SH-SY5Y (cell line): Measurements from ENCODE around the gene FOXK2.

Experiments used
- GATA2 ChIP-seq: IDR thresholded peaks from 2 replicates; pipeline ENCODE4 v1.6.1; 2011; ENCODE audit warnings: mild to moderate bottlenecking, low read depth, low read length
- GATA3 ChIP-seq: IDR thresholded peaks from 2 replicates; pipeline ENCODE4 v1.6.1; 2011; ENCODE audit warnings: low read depth, mild to moderate bottlenecking, low read length, moderate library complexity

Gene FOXK2

GRCh38 chr17:82616021-82616711 is 96.6 kb downstream of the FOXK2 start:
- TF ChIP-seq GATA3 (no peak), GATA2 (no peak)

- TF ChIP-seq GATA3 (no peak), GATA2 (no peak)
Observed at GRCh38 chr17:82619211-82619610, 99.7 kb downstream of the FOXK2 start.

GRCh38 chr17:82619641-82620040 is 100.1 kb downstream of the FOXK2 start:
- TF ChIP-seq GATA3 (no peak), GATA2 (no peak)

- TF ChIP-seq GATA3, result no peak
- no peak for TF ChIP-seq GATA2
Observed at GRCh38 chr17:82623707-82624106, 104.2 kb downstream of the FOXK2 start.

- TF ChIP-seq GATA3, result no peak
- TF ChIP-seq GATA2, result no peak
Observed at GRCh38 chr17:82627405-82627804, 107.9 kb downstream of the FOXK2 start.

- no peak for TF ChIP-seq GATA3
- no peak for TF ChIP-seq GATA2
Observed at GRCh38 chr17:82629748-82630147, 110.2 kb downstream of the FOXK2 start.

GRCh38 chr17:82630212-82630611 is 110.7 kb downstream of the FOXK2 start:
- TF ChIP-seq GATA3, result no peak
- TF ChIP-seq GATA2, result no peak

- no peak for TF ChIP-seq GATA3
- TF ChIP-seq GATA2, result no peak
Observed at GRCh38 chr17:82631544-82631943, 112.0 kb downstream of the FOXK2 start.

- TF ChIP-seq GATA2, result no peak
- TF ChIP-seq GATA3, result no peak
Observed at GRCh38 chr17:82632451-82632850, 112.9 kb downstream of the FOXK2 start.

GRCh38 chr17:82633343-82633742 is 113.8 kb downstream of the FOXK2 start:
- no peak for TF ChIP-seq GATA2
- no peak for TF ChIP-seq GATA3

- TF ChIP-seq GATA3, result no peak
- no peak for TF ChIP-seq GATA2
Observed at GRCh38 chr17:82636626-82637598, 117.4 kb downstream of the FOXK2 start.

GRCh38 chr17:82638183-82638773 is 118.7 kb downstream of the FOXK2 start:
- TF ChIP-seq GATA3 (no peak), GATA2 (no peak)

- no peak for TF ChIP-seq GATA3
- no peak for TF ChIP-seq GATA2
Observed at GRCh38 chr17:82639628-82640027, 120.1 kb downstream of the FOXK2 start.

GRCh38 chr17:82640036-82640435 is 120.5 kb downstream of the FOXK2 start:
- TF ChIP-seq GATA3 (no peak), GATA2 (no peak)

- TF ChIP-seq GATA2 (no peak), GATA3 (no peak)
Observed at GRCh38 chr17:82642022-82642421, 122.5 kb downstream of the FOXK2 start.
